Measurements from ENCODE around the gene TRERF1.

DNA sequence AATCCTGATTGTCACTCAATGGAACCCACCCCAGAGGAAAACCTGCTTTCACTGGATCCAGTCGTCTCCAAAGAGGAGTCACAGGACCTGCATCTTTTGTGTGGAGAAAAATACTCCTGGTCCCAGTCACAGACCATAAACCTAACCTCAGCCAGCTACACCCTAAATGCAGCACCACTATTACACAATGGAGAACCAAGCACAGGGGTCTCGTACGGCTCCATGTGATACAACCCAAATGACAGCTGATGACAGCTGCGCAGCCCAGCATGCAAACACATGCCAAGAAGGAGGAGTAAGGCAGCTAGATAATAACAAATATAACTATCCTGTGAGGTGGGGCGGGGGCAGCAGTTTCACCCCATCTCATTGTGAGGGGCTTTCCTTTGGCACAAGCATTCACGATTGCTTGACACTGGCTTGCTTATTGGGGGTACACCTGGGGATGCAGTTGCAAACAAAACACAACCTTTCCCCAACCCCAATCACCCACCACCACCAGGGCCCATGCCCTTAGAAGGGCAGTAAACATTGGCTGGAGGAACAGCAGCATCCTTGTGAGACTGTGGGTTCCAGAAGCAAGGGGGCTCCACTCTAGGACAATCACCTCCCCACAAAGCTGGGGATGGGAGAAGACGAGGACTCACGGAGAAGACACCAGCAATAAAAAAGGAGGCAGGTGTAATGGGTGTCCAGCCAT lies 51.5 kb downstream of the TRERF1 start:
- TF ChIP-seq POLR2A (IDR thresholded peaks at IDR 0.05; ENCODE audit: low read depth, low read length) (no peak), RFX5 (IDR thresholded peaks at IDR 0.05; ENCODE audit: low read depth, low read length) (no peak), CTCF (conservative IDR thresholded peaks at IDR 0.05; ENCODE audit: low read depth, low read length) (no peak), BHLHE40 (IDR thresholded peaks at IDR 0.05; ENCODE audit: low read depth, low read length) (no peak), RCOR1 (IDR thresholded peaks at IDR 0.05; ENCODE audit: insufficient replicate concordance, low read length) (no peak), SMC3 (IDR thresholded peaks at IDR 0.05; ENCODE audit: low read depth, low read length) (no peak)

Measured in IMR-90 (cell line).